Erythroblast (primary cell): ENCODE measurements around the gene STMP1.

Source experiments
- DNase-seq, 2 experiments: peaks; one replicate each; lab custom pipeline; 2025; lab: John Stamatoyannopoulos, UW
- GATA1 ChIP-seq: IDR thresholded peaks from 2 replicates; pipeline ENCODE4 v1.6.1; 2011; ENCODE audit warnings: low read depth, mild to moderate bottlenecking, control low read depth, low read length, moderate library complexity
- POLR2A ChIP-seq: IDR thresholded peaks from 2 replicates; pipeline ENCODE4 v1.6.1; 2011; ENCODE audit warnings: mild to moderate bottlenecking, low read length

Gene STMP1

GRCh38 chr7:135713836-135714470 lies 51.6 kb downstream of the STMP1 start:
- no peak for DNase-seq
- no peak for TF ChIP-seq GATA1
- no peak for TF ChIP-seq POLR2A

- TF ChIP-seq GATA1: no peak
- TF ChIP-seq POLR2A: no peak
- no peak for DNase-seq
Observed at GRCh38 chr7:135714534-135715009, 52.3 kb downstream of the STMP1 start.

- DNase-seq: no peak
- TF ChIP-seq POLR2A: no peak
- no peak for TF ChIP-seq GATA1
Observed at GRCh38 chr7:135715055-135715522, 52.8 kb downstream of the STMP1 start.

- no peak for DNase-seq
Observed at GRCh38 chr7:135715673-135716072, 53.4 kb downstream of the STMP1 start.

GRCh38 chr7:135716677-135717238 lies 54.4 kb downstream of the STMP1 start:
- TF ChIP-seq GATA1: no peak
- no peak for DNase-seq

More at GRCh38 chr7:135715673-135716072, 53.4 kb downstream of the STMP1 start:
- TF ChIP-seq POLR2A: no peak
- no peak for TF ChIP-seq GATA1

GRCh38 chr7:135717693-135718092 lies 55.4 kb downstream of the STMP1 start:
- no peak for TF ChIP-seq GATA1
- no peak for TF ChIP-seq POLR2A
- DNase-seq: no peak

- no peak for TF ChIP-seq POLR2A
- TF ChIP-seq GATA1: no peak
- DNase-seq: no peak
Observed at GRCh38 chr7:135718219-135718618, 55.9 kb downstream of the STMP1 start.

- DNase-seq: no peak
- TF ChIP-seq POLR2A: no peak
Observed at GRCh38 chr7:135718794-135719437, 56.6 kb downstream of the STMP1 start.

- no peak for DNase-seq
- TF ChIP-seq GATA1 (no peak), POLR2A (no peak)
Observed at GRCh38 chr7:135719688-135720087, 57.4 kb downstream of the STMP1 start.

GRCh38 chr7:135721198-135721820 lies 59.0 kb downstream of the STMP1 start:
- DNase-seq: no peak
- TF ChIP-seq GATA1 (no peak), POLR2A (no peak)

GRCh38 chr7:135723411-135723810 lies 61.1 kb downstream of the STMP1 start:
- TF ChIP-seq POLR2A: no peak
- no peak for TF ChIP-seq GATA1
- peak; percentile 18 to 53 for DNase-seq
